T-helper 17 cell (primary cell): Measurements from ENCODE around the gene TMEM108. TPM values are rescaled to one million over a fixed set of nuclear protein-coding genes. Genes with fewer than 3 reads are reported as not detected.

Experiments
- ATAC-seq: fragments of 150-1000 bp; cut with Tn5 transposase; 2 replicates; pipeline ENCODE4 v1.10.0; 2021; ENCODE audit warnings: mild to moderate bottlenecking, moderate library complexity
- DNase-seq, 3 donors: peaks; one replicate each; pipeline versions ENCODE4 v3.0.0 to v3.0.0-alpha.2; 2020 to 2021
- H3K9me3 ChIP-seq: one replicate; pipeline ENCODE4 v1.7.0; 2013; ENCODE audit warnings: low read length, mild to moderate bottlenecking; ENCODE audit not compliant: control insufficient read depth, poor library complexity, severe bottlenecking
- H3K27ac Mint-ChIP-seq: one replicate; pipeline ENCODE4 v1.8.0; 2022; ENCODE audit warnings: mild to moderate bottlenecking, moderate library complexity, mixed read lengths
- H3K27me3 Mint-ChIP-seq: one replicate; pipeline ENCODE4 v1.8.0; 2022; ENCODE audit warnings: mixed read lengths
- H3K36me3 Mint-ChIP-seq: one replicate; pipeline ENCODE4 v1.8.0; 2022; ENCODE audit warnings: low read depth, mixed read lengths
- H3K4me1 Mint-ChIP-seq: one replicate; pipeline ENCODE4 v1.8.0; 2022; ENCODE audit warnings: mild to moderate bottlenecking, mixed read lengths
- H3K4me3 Mint-ChIP-seq: one replicate; pipeline ENCODE4 v1.8.0; 2022; ENCODE audit warnings: mild to moderate bottlenecking, moderate library complexity, mixed read lengths
- total RNA-seq, 4 donors: library from RNA in 2 of 4; stranded (reverse) in 2 of 4; gene quantifications; one replicate each; pipeline ENCODE4 v1.2.3 and lab custom pipeline; 2022 to 2026

The TMEM108 gene
- total RNA-seq, 2 donors from 2014 or later, result 0.29 TPM; not detected in 1

DNA sequence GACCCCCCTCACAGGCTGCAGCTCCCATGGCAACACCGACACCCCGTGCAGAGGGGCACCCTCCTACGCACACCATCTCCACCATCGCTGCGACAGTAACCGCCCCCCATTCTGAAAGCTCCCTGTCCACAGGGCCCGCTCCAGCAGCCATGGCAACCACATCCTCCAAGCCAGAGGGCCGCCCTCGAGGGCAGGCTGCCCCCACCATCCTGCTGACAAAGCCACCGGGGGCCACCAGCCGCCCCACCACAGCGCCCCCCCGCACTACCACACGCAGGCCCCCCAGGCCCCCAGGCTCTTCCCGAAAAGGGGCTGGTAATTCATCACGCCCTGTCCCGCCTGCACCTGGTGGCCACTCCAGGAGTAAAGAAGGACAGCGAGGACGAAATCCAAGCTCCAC lies 341.7 kb downstream of the TMEM108 start:
- peaks cover 2% of the 10 kb centered on the region for H3K36me3 Mint-ChIP-seq
- H3K4me1 Mint-ChIP-seq, result peaks cover 2% of the 10 kb centered on the region
- H3K4me3 Mint-ChIP-seq, result no peak overlapping the region
- DNase-seq, result no peak
- no peaks in the 10 kb centered on the region for H3K9me3 ChIP-seq
- H3K27me3 Mint-ChIP-seq, result peaks cover 30% of the 10 kb centered on the region
- H3K27ac Mint-ChIP-seq, result no peak overlapping the region
- ATAC-seq, result no peak

DNA sequence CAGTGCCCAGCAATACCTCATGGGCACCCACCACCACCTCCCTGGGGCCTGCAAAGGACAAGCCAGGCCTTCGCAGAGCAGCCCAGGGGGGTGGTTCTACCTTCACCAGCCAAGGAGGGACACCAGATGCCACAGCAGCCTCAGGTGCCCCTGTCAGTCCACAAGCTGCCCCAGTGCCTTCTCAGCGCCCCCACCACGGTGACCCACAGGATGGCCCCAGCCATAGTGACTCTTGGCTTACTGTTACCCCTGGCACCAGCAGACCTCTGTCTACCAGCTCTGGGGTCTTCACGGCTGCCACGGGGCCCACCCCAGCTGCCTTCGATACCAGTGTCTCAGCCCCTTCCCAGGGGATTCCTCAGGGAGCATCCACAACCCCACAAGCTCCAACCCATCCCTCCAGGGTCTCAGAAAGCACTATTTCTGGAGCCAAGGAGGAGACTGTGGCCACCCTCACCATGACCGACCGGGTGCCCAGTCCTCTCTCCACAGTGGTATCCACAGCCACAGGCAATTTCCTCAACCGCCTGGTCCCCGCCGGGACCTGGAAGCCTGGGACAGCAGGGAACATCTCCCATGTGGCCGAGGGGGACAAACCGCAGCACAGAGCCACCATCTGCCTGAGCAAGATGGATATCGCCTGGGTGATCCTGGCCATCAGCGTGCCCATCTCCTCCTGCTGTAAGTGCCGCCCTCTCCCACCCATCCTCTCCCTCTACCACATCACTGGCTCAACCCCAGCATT lies 342.5 kb downstream of the TMEM108 start:
- DNase-seq (no peak), ATAC-seq (no peak)
- no peaks in the 10 kb centered on the region for H3K9me3 ChIP-seq
- H3K4me1 Mint-ChIP-seq, result peaks cover 2% of the 10 kb centered on the region
- peaks cover 35% of the 10 kb centered on the region for H3K27me3 Mint-ChIP-seq
- peak overlapping the region; percentile 25 for H3K4me3 Mint-ChIP-seq
- H3K27ac Mint-ChIP-seq, result no peak overlapping the region
- H3K36me3 Mint-ChIP-seq, result peaks cover 2% of the 10 kb centered on the region

DNA sequence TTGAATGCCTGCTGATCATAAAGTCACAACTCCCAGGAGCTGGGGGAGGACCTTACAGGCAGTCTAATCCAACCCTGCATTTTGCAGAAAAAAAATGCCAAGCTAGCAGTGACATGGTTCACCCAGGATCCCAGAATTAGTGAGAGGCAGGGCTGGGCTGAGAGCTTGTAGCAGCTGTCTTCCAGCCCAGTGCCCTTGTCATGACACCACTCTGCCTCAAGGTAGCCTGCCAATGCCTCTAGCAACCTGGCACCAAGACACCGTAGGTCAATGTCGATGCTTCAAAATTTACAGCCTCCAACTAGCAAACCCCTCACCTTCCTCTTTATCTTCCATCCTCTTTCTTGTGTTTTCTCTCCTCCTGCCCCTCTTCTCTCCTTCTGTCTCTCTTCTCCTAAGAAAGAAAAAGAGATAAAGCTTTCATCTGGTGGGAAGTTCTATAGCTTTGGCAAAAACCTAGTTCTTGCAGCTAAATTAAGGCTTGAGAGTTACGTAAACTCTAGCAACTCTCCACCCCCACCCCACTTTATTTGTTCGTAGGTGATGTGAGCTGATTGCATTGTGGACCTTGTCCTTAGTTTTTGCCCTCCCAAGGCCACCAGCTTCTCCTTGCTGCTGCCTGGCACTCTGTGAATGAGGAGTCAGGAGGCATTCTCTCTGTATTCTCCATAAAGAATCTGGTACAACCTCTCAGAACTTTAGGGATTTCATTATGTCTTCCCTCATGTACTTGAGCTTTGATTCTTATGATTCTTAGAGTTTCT lies 343.3 kb downstream of the TMEM108 start:
- peaks cover 2% of the 10 kb centered on the region for H3K4me1 Mint-ChIP-seq
- H3K36me3 Mint-ChIP-seq, result peaks cover 2% of the 10 kb centered on the region
- no peak overlapping the region for H3K4me3 Mint-ChIP-seq
- no peak overlapping the region for H3K27ac Mint-ChIP-seq
- DNase-seq (no peak), ATAC-seq (no peak)
- peaks cover 36% of the 10 kb centered on the region for H3K27me3 Mint-ChIP-seq
- H3K9me3 ChIP-seq, result no peaks in the 10 kb centered on the region

DNA sequence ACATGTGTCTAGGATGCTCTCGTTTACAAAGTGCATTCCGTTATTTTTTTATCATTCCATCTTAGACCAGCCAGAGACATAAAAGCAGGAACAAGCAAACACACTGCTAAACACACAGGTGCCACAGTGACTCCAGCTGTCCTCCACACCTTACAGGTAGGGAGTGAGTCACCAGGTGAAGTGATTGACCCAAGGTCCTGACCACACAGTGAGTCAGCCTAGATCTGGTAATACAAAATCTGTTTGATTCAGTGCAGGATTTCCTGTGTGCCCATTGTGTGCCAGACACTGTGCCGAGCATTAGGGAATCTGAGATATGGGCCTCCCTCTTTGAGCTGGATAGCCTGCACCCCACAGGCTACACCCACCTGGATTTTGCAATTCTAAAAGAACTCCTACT lies 345.0 kb downstream of the TMEM108 start:
- peaks cover 31% of the 10 kb centered on the region for H3K27me3 Mint-ChIP-seq
- H3K27ac Mint-ChIP-seq, result no peak overlapping the region
- H3K4me1 Mint-ChIP-seq, result no peaks in the 10 kb centered on the region
- no peak overlapping the region for H3K4me3 Mint-ChIP-seq
- no peaks in the 10 kb centered on the region for H3K9me3 ChIP-seq
- DNase-seq, result no peak
- H3K36me3 Mint-ChIP-seq, result peaks cover 2% of the 10 kb centered on the region
- ATAC-seq, result no peak

DNA sequence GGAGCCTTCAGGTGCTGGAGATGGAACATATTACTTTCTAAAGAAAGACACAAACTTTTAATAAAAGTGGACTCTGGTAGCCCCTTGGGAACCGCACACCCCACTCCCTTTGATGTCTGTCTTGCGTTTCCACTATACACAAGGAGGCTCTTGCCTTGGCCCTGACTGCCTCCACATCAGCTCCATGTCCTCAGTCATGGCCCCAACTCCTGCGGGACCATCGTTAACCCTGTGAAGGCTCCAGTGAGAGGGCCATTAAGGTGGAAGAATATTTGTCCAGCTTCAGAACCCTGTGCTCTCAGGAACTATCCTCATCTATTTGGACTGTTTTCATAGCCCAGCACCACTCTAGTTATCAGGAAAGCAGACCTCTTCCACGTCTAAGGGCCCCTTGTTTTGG lies 345.6 kb downstream of the TMEM108 start:
- Mint-ChIP-seq H3K4me1 (no peaks in the 10 kb centered on the region), H3K4me3 (no peak overlapping the region), H3K27ac (no peak overlapping the region), H3K27me3 (peaks cover 32% of the 10 kb centered on the region), H3K36me3 (peaks cover 2% of the 10 kb centered on the region)
- H3K9me3 ChIP-seq, result no peaks in the 10 kb centered on the region
- DNase-seq (no peak), ATAC-seq (no peak)

DNA sequence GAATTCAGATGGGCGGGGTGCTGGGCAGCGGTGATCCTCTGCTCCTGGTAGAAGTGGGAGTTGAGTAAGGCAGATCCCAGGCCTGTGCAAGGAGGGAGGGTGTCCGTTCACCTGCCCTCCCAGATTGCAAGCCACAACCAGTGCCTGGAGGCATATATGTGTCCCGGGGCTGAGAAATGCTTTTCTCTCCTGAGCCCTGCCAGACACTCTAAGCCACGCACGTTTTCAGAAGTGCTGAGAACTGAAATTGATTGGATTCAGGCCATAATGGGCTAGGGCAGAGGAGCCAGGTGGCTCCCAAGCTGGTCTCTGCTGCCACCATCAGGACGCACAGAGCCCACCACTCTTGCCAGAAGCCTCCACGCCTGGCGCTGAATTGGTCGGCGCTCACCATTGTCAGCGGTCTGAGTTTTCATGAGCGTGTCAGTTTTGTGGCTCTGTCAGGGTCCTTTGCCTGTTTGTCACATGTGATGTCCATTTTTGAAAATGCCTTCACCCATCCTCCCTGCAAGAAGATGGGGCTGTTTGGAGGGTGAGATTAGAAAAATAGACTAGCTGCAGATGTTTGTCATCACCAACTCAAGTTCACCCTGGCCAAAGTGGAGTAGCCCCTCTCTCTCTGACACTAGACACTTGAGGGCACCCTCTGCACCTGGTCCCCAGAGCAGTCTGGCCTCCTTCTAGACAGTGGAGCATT lies 346.3 kb downstream of the TMEM108 start:
- no peaks in the 10 kb centered on the region for H3K9me3 ChIP-seq
- Mint-ChIP-seq H3K4me3 (no peak overlapping the region), H3K27me3 (peaks cover 35% of the 10 kb centered on the region), H3K27ac (no peak overlapping the region), H3K4me1 (no peaks in the 10 kb centered on the region), H3K36me3 (peaks cover 2% of the 10 kb centered on the region)
- ATAC-seq, result no peak
- DNase-seq, result no peak

DNA sequence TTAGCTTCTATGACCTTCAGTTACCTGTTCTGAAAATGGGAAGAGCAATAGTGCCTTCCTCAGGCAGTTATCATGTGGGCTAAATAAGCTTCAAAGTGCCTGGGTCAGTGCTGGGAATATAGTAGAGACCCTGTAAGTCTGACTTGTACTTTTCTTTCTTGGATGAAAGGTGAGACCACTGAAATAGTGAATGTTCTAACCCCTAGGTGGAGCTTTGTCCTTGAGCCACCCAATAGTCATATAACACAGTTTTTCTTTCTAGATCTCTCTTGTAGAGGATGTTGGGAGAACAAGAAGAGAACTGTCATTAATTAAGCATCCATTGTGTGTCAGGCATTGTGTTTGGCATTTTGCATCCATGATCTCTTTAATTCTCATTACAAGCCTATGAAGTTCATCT lies 348.7 kb downstream of the TMEM108 start:
- H3K4me1 Mint-ChIP-seq, result no peaks in the 10 kb centered on the region
- no peaks in the 10 kb centered on the region for H3K9me3 ChIP-seq
- no peak overlapping the region for H3K27ac Mint-ChIP-seq
- no peak for DNase-seq
- no peaks in the 10 kb centered on the region for H3K36me3 Mint-ChIP-seq
- peaks cover 27% of the 10 kb centered on the region for H3K27me3 Mint-ChIP-seq
- ATAC-seq, result no peak
- H3K4me3 Mint-ChIP-seq, result no peak overlapping the region

DNA sequence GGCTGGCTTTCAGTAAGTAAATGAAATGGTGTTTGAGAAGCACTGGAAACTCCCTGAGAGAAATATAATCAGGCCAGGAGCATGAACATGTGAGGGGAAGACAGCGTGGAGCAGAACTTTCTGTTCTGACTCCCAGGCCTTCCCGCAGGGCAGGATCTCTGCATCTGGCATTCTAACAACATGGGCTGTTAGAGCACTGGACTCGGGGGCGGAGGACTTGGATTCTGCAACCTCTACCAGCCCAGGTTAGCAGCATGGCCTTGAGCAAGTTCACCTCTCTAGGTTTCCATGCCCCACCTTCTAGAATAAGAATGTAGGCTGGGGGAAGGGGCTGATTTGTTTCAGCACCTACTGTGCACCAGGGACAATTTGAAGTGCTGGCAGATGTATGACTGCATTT lies 349.1 kb downstream of the TMEM108 start:
- Mint-ChIP-seq H3K36me3 (no peaks in the 10 kb centered on the region), H3K27me3 (peaks cover 22% of the 10 kb centered on the region), H3K4me3 (no peak overlapping the region), H3K4me1 (no peaks in the 10 kb centered on the region), H3K27ac (no peak overlapping the region)
- no peak for DNase-seq
- no peak for ATAC-seq
- H3K9me3 ChIP-seq, result no peaks in the 10 kb centered on the region

DNA sequence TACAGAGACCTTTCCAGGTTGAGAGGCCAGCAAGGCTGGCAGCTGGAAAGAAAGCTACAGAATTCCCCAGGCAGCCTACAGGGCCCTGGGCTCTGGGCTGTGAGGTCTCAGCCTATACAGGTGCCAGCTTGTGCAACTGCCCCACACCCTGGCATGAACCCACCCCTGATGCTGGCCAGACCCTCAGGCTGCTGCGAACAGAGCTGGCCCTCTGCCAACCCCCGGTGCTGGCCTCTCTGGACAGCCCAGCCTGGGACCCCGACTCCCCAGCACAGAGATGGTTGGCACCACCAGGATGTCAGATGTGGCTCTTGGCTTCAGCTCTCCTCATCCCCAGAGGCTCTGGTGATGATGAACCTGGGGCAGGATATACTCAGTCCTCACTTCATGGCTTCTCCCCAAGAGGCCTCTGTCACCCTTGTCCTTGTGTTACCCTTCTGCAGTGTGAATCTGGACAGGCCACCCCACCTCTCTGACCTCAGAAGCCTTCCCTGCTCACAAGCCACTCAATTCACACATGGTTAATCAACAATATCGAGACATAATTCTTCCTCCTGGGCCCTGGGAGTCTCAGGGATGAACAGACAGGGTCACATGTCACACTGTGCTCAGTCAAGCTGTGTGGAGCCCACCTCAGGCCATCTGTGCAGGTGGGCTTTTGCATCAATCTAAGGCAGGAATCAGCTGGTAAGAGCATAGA lies 350.7 kb downstream of the TMEM108 start:
- peaks cover 11% of the 10 kb centered on the region for H3K27me3 Mint-ChIP-seq
- ATAC-seq, result no peak
- H3K4me1 Mint-ChIP-seq, result no peaks in the 10 kb centered on the region

DNA sequence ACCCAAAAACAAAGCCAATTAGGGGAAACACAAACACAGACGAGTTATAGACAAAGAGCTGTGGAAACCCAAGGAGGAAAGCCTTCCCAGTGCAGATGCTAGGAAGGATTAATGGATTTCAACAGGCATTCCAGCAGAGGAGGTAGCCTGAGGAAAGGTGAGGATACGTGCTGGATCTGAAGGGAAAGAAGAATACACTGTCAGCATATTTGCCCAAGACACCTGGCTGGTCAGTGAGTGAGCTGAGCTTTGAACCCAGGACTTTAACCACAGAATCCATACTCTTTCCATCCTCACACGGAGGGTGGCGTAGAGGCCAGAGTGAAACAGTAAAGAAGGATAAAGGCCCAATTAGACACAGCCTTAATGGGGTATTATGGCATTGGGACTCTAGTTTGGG lies 352.5 kb downstream of the TMEM108 start:
- H3K9me3 ChIP-seq, result no peaks in the 10 kb centered on the region
- no peak for DNase-seq
- no peaks in the 10 kb centered on the region for H3K36me3 Mint-ChIP-seq
- no peak overlapping the region for H3K27ac Mint-ChIP-seq
- peaks cover 5% of the 10 kb centered on the region for H3K27me3 Mint-ChIP-seq
- H3K4me1 Mint-ChIP-seq, result no peaks in the 10 kb centered on the region
- no peak for ATAC-seq
- H3K4me3 Mint-ChIP-seq, result no peak overlapping the region

More for the DNA sequence above, 350.7 kb downstream of the TMEM108 start:
- Mint-ChIP-seq H3K27ac (no peak overlapping the region), H3K4me3 (no peak overlapping the region), H3K36me3 (no peaks in the 10 kb centered on the region)
- DNase-seq, result no peak
- H3K9me3 ChIP-seq, result no peaks in the 10 kb centered on the region

DNA sequence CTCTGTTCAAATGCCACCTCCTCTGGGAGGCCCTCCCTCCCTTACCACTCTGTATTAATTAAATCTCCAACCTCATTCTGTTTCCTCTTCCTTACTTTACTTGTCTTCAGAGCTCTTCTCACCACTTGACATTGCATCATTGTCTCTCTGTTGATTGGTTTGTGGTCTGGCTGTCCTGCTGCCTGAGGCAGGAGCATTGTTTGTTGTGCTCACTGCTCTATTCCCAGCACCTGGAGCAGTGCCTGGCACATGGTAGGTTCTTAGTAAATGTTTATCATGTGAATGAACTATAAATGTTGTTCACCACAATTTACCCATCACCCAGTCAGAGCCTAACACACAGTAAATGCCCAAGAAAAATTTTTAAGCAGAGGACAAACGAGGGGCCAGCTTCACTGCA lies 355.0 kb downstream of the TMEM108 start:
- Mint-ChIP-seq H3K27me3 (peaks cover 12% of the 10 kb centered on the region), H3K27ac (no peak overlapping the region), H3K4me3 (no peak overlapping the region), H3K36me3 (no peaks in the 10 kb centered on the region), H3K4me1 (no peaks in the 10 kb centered on the region)
- DNase-seq (no peak), ATAC-seq (no peak)
- no peaks in the 10 kb centered on the region for H3K9me3 ChIP-seq

DNA sequence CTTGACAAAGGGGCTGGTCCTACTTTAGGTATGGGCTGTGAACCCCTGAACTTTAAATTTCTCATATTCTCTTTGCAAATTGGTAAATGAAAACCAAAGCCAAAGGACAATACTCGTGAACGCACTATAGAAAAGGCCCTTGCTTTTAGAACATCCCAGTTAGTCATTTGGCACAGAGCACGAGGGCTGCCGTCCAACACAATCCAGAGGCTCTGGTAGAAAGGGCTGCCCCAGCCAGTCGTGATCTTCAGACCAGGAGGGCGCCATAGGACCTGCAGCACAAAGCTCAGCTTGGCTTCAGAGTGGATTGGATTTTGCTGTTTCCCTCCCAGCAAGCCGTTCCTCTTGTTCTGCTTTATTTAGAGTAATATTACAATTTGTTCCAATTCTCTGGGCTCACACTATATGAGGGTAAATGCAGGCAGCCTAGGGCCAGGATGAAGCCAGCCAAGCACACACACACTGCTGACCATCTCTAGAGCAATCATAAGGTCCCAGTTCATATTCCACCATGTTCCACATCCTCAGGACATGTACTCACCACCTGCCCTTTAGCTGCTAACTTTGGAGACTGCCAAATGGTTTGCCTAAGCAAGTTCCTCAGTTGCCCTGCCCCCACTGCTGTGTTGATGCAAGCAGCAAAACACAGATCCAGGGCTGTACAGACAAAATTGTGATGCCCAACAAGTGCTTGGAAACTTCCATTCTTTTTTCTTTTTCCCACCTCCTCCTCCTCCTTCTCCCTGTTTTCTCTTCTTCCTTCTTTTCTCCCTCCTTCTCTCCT lies 355.7 kb downstream of the TMEM108 start:
- H3K9me3 ChIP-seq, result no peaks in the 10 kb centered on the region

More for the DNA sequence above, 355.7 kb downstream of the TMEM108 start:
- DNase-seq (no peak), ATAC-seq (no peak)
- Mint-ChIP-seq H3K4me3 (no peak overlapping the region), H3K4me1 (no peaks in the 10 kb centered on the region), H3K27ac (no peak overlapping the region), H3K27me3 (peaks cover 13% of the 10 kb centered on the region), H3K36me3 (no peaks in the 10 kb centered on the region)
